Measurements from ENCODE around the gene DNAJB13.

- TF ChIP-seq CTCF (CRISPR knock-in tag; IDR thresholded peaks at IDR 0.05) = no peak
- no peak for TF ChIP-seq ZNF766 (CRISPR knock-in tag; IDR thresholded peaks at IDR 0.05; ENCODE audit: borderline replicate concordance)
- no peak for TF ChIP-seq PCBP1 (IDR thresholded peaks at IDR 0.05; ENCODE audit: borderline replicate concordance, low read depth, low read length)
- no peak for TF ChIP-seq POLR2A (IDR thresholded peaks at IDR 0.05; ENCODE audit: insufficient read depth in 1 of 2, low read depth in 2 of 2, low read length in 2 of 2)
- TF ChIP-seq KDM4B (CRISPR knock-in tag; IDR thresholded peaks at IDR 0.05) = no peak
- no peak for TF ChIP-seq TAF1 (CRISPR knock-in tag; IDR thresholded peaks at IDR 0.05)
Measured at GRCh38 chr11:73939096-73939495, 11.7 kb upstream of the DNAJB13 start.

Measured in HepG2 (cell line).